AG04450 (cell line): ENCODE results near the gene SMYD4. TPM values are rescaled to one million over a fixed set of nuclear protein-coding genes. Genes with fewer than 3 reads are reported as not detected.

Experiments used
- CTCF ChIA-PET: fragments of 300-600, 350-600 bp; formaldehyde crosslinking; extraction: SDS; loops from one replicate; lab custom pipeline; 2022; ENCODE audit warnings: antibody characterized with exemption, inconsistent platforms; lab: Charles Lee
- POLR2A ChIA-PET: fragments of 350-600 bp; formaldehyde crosslinking; extraction: SDS; loops from one replicate; lab custom pipeline; 2021; ENCODE audit warnings: antibody characterized with exemption, inconsistent platforms; lab: Yijun Ruan, JAX
- DNase-seq: peaks from one replicate; pipeline ENCODE4 v3.0.0-alpha.2; 2011; ENCODE audit warnings: low read depth, low spot score
- H3K27ac ChIP-seq: one replicate; pipeline ENCODE4 v1.5.1; 2012; ENCODE audit warnings: low read depth, low read length, control low read depth
- H3K27me3 ChIP-seq: one replicate; pipeline ENCODE4 v1.6.0; 2012; ENCODE audit warnings: low read length; ENCODE audit not compliant: control insufficient read depth, insufficient read depth
- H3K4me3 ChIP-seq: 2 replicates; pipeline ENCODE4 v1.5.1; 2011; ENCODE audit warnings: mild to moderate bottlenecking, low read depth, low read length, control low read depth
- H3K9me3 ChIP-seq: 2 replicates; pipeline ENCODE4 v1.5.1; 2012; ENCODE audit warnings: low read length; ENCODE audit not compliant: control insufficient read depth, insufficient read depth
- polyA plus RNA-seq: library from polyadenylated mRNA; depleted of rRNA; stranded (reverse); fragments of >200 nt; gene quantifications from 2 replicates; pipeline ENCODE4 v1.2.3, GENCODE V29; 2011
- TF ChIP-seq, protein P1 (sequence below): IDR thresholded peaks from 2 replicates; pipeline ENCODE4 v1.5.1; 2011; ENCODE audit warnings: low read depth, low read length, control low read depth, inconsistent platforms

SMYD4 gene
- polyA plus RNA-seq, 1 experiment = 5.7 TPM

DNA sequence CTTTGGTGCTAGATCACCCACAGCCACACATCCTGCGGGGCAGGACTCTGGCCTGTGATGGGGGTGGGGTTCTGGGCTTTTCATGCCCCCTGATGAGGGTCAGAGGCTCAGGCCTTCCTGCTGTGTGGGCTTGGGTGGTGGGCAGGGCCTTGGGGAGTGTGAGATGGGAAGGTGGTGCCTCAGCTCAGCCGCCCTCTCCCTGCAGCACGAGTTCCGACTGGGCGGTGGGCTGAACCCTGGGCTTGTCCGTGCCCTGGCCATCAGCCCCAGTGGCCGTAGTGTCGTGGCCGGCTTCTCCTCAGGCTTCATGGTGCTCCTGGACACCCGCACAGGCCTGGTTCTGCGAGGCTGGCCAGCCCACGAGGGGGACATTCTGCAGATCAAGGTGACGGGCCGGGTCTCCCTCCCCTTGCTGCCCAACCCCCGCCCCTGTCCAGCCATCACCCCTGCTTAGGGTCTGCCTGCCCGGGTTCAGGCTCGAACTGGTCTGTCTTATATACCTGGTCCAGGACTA, 93.8 kb downstream of the SMYD4 start:
- Histone ChIP-seq H3K4me3 (no peak overlapping the region), H3K27me3 (no peaks in the 10 kb centered on the region), H3K27ac (no peak overlapping the region), H3K9me3 (peaks cover 11% of the 10 kb centered on the region; the same call in 1 of the 2 replicates)
- no peak for DNase-seq
- TF ChIP-seq, protein P1, sequence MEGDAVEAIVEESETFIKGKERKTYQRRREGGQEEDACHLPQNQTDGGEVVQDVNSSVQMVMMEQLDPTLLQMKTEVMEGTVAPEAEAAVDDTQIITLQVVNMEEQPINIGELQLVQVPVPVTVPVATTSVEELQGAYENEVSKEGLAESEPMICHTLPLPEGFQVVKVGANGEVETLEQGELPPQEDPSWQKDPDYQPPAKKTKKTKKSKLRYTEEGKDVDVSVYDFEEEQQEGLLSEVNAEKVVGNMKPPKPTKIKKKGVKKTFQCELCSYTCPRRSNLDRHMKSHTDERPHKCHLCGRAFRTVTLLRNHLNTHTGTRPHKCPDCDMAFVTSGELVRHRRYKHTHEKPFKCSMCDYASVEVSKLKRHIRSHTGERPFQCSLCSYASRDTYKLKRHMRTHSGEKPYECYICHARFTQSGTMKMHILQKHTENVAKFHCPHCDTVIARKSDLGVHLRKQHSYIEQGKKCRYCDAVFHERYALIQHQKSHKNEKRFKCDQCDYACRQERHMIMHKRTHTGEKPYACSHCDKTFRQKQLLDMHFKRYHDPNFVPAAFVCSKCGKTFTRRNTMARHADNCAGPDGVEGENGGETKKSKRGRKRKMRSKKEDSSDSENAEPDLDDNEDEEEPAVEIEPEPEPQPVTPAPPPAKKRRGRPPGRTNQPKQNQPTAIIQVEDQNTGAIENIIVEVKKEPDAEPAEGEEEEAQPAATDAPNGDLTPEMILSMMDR = no peak
- ChIA-PET POLR2A (interaction anchor here (1.2 kb wide), 1 partner anchor 26 kb away, joined by 3 read pairs; the partner anchor contains the start of gene SERPINF1), CTCF (interaction anchor here (2.0 kb wide), 1 partner anchor 16 kb away, joined by 6 read pairs; no protein-coding TSS in a partner anchor)

DNA sequence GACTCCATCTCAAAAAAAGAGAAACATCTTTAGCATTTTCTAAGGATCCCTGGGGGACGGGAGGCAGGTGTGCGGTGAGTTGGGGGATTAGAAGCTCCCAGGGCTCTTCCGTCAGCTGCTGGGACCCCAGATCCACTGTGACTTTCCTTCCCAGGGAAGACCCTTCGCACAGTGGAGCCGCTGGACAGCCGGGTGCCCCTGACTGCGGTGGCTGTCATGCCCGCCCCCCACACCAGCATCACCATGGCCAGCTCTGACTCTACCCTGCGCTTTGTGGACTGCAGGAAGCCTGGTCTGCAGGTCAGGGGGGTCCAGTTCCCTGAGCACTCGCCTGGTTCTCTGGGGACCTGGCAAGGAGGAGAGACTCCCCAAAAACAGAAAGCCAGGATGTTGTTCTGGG, 94.3 kb downstream of the SMYD4 start:
- DNase-seq = no peak
- ChIA-PET POLR2A (no interaction called here), CTCF (interaction anchor here (2.0 kb wide), 1 partner anchor 16 kb away, joined by 6 read pairs; no protein-coding TSS in a partner anchor)
- H3K27me3 ChIP-seq = no peaks in the 10 kb centered on the region
- no peak overlapping the region for H3K27ac ChIP-seq
- no peak overlapping the region for H3K4me3 ChIP-seq
- TF ChIP-seq, protein P1 = no peak
- peaks cover 11% of the 10 kb centered on the region; the same call in 1 of the 2 replicates for H3K9me3 ChIP-seq

DNA sequence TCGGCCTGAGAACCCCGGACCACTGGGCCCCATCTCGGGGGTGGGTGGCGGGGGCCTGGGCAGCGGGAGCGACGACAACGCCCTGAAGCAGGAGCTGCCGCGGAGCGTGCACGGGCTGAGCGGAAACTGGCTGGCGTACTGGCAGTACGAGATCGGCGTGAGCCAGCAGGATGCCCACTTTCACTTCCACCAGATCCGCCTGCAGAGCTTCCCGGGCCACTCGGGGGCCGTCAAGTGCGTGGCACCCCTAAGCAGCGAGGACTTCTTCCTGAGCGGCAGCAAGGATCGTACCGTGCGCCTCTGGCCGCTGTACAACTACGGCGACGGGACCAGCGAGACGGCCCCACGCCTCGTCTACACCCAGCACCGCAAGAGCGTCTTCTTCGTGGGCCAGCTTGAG, 95.9 kb downstream of the SMYD4 start:
- H3K27me3 ChIP-seq = no peaks in the 10 kb centered on the region
- peaks cover 11% of the 10 kb centered on the region; the same call in 1 of the 2 replicates for H3K9me3 ChIP-seq
- TF ChIP-seq, protein P1 = no peak
- POLR2A ChIA-PET = no interaction called here
- no peak for DNase-seq
- CTCF ChIA-PET = no interaction called here
- no peak overlapping the region for H3K27ac ChIP-seq
- no peak overlapping the region for H3K4me3 ChIP-seq

DNA sequence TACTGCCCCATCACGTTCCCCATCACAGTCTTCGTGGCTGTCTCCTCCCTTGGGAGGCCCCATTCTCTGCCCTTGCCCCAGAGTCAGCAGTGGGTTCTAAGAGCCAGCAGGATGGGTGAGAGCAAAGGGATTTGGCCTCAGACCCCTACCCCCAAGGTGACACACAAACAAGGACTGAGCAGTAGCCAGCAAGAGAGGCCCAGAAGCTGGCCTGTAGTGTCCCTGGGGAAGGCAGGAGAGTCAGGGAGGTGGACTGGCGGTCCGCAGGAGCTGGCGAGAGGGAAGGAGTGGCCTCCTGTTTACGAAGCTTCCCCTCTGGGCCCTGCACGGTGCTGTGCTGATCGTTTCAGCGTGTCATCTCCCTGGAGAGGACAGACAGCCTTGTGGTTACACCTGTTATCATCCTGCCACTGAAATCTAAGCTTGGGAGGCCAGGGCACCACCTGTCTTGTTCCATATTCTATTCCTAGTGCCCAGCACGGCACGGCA, 96.8 kb downstream of the SMYD4 start:
- DNase-seq = no peak
- Histone ChIP-seq H3K4me3 (no peak overlapping the region), H3K27me3 (no peaks in the 10 kb centered on the region), H3K9me3 (peaks cover 6% of the 10 kb centered on the region; the same call in 1 of the 2 replicates), H3K27ac (no peak overlapping the region)
- TF ChIP-seq, protein P1 = no peak
- CTCF ChIA-PET = no interaction called here
- POLR2A ChIA-PET = interaction anchor here (0.5 to 0.6 kb wide), 2 partner anchors 10 to 168 kb away, joined by 3 to 5 read pairs; partner anchors contain the start of gene SERPINF2

DNA sequence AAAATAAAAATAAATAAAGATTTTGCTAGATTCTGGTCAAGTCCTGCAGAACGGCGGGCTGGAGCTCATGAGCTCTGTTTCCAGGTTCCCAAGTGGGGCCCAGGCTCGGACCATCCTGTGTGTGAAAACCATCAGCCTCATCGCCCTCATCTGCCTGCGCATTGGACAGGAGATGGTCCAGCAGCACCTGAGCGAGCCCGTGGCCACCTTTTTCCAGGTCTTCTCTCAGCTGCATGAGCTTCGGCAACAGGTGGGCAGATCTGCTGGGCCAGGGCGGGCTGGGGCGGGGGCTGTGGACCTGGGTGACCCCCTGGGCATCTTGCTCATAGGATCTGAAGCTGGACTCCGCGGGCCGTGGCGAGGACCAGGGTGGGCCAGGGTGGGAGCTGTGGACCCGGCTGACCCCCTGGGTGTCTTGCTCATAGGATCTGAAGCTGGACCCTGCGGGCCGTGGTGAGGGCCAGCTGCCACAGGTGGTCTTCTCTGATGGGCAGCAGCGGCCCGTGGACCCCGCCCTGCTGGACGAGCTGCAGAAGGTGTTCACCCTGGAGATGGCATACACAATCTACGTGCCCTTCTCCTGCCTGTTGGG, 97.4 kb downstream of the SMYD4 start:
- CTCF ChIA-PET = no interaction called here

More for the DNA sequence above, 97.4 kb downstream of the SMYD4 start:
- no peak overlapping the region for H3K27ac ChIP-seq
- peaks cover under 1% of the 10 kb centered on the region; the same call in 1 of the 2 replicates for H3K9me3 ChIP-seq
- no peak for DNase-seq
- no peaks in the 10 kb centered on the region for H3K27me3 ChIP-seq
- TF ChIP-seq, protein P1 = no peak
- H3K4me3 ChIP-seq = no peak overlapping the region
- POLR2A ChIA-PET = interaction anchor here (2.6 kb wide), 1 partner anchor 16 kb away, joined by 10 read pairs; no protein-coding TSS in a partner anchor
